ENCODE measurements around the gene NBEA.
"Not testable (repeated sequence)": the region's sequence is repeated elsewhere in the genome, so short reads cannot be mapped to it uniquely, and the experiment has no call there.

Gene NBEA

DNA sequence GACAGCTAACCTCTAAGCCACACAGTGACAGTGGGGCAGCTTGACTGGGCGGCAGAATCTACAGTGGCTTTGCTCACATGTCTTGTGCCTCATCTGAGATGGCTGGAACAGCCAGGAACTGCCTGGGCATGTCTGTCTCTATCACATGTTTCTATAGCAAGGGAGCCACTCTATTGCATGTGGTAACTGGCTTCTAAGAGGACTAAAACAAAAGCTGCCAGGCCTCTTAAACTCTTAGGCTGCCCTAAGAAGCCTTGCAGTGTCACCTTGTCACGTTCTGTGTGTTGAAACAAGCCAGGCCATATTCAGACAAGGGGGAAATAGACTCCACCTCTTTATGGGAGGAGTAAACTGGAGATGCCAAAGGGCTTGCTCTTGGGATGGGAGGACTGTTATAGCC, 657.3 kb downstream of the NBEA start:
- no peak for DNase-seq

DNA sequence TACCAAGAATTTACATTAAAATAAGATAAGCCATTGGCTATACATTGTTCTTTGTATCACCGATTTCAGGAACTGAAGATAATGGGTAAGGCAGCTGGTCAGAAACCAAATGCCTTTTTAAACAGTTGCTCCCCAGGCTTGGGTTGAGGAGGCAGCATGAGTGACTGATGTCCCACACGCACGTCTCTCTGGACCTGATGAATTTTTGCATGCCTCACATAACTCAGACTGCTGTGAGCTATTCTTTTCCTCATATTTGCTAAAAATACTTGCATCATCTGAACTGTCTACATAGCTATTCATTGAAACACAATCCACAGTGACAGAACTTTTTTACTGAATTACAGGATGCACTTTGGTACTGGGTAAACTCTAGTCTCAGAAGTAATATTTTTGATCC, 658.1 kb downstream of the NBEA start:
- no peak for DNase-seq

DNA sequence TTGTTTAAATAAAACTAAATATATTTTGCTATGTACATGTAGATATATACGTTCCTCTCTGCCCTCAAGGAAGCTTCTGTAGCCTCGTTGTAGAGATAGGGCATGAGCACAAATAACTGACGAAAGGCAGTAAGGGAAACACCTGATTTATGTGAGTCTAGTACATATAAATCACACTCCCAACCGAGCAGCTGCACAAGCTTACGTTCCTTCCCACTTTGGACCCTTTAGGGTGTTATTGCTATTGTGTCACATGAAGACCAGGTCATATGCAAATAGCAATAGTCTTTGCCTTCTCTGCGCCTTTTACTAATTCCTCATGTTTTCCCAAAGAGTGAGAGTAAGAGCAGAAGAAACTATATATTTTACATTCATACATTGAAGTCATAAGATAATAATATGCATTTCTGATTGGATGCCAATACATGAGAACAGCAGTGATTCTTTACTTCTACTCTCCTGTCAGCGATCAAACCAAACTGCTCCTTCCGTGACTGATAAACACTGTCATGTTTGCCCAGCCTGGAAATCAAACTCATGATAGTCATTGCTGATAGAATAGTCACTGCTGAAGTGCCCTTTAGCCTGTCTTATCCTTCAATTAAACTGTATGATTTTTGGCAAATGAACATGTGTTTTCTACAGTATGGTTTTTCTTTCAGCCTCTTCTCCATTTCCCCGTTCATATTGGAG, 661.7 kb downstream of the NBEA start:
- no peak for DNase-seq

DNA sequence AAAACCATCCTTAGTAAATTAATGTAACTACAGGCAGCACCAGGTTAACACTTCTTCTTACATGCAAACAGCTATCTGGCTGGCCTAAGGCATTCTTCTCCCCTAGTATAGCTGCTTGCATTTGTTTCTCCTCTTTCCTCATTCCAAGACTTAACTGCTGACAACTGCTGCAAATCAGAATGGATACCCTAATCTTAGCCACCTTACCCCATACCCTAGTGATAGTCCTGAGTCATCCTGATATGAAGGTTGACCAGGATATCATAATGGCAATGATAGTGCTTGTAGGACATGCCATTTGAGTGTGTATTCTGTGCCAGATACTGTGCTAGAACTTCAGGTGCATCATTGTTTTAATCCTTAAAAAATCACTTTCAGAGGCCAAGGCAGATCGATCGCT, 672.6 kb downstream of the NBEA start:
- no peak for DNase-seq

DNA sequence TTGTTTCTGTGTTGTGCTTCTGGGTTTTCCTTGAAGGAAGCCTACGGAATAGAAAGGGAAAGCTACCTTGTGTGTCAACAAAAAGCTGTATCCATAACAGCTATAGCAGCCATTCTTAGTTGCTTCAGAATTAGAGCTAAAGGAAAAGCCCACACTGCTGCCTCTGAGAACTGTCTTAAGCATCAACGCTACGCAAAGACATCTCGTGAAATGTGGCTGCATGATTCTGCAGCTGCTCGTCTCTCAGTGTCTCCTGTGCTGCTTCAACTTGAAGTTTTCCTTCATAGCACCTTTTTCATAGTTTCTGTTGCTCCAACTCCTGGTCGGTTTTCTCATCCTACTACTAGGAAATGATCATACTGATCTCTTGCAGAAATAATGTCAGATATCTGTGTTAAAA, 675.4 kb downstream of the NBEA start:
- DNase-seq = no peak

DNA sequence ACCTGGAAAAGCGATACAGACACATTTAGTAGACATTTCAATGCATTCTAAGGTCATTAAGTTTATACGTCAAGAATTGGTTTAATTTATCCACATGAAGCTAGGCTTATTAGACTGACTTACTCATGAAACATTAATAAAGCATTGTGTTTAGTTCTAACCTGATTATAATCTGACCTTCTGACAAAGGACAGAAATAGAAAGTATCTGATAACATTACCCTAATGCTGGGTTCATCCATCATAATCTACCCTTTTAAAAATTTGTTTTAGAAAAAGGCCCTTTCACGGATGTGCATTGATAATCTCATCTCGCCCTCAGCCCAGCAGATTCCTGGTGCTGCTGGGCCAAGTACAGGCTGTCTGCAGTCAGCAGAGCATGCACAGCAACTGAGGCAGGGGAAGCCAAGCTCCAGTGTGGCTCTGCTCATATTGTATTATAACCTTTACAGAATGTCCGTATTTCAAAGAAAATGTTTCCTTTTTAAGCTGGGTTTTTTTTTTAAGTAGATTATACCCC, 676.6 kb downstream of the NBEA start:
- DNase-seq = no peak

DNA sequence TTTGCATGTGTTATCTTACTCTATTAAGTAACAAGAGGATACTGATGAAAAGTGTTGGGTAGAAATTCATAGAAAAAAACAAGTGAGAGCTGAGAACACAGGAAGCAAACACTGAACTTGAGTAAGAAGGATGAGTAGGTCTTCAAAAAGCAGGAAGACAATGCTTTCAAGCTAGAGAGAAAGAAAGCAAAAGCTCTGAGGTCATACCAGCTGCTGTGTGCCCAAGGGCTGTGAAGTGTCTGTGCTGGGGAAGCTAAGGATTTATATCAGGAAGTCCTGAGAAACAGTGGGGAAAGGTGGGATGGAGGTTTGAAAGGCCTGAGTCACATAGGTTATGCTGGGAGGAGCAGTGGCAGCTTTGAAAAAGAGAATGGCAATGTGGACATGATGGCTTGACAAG, 679.9 kb downstream of the NBEA start:
- no peak for DNase-seq

DNA sequence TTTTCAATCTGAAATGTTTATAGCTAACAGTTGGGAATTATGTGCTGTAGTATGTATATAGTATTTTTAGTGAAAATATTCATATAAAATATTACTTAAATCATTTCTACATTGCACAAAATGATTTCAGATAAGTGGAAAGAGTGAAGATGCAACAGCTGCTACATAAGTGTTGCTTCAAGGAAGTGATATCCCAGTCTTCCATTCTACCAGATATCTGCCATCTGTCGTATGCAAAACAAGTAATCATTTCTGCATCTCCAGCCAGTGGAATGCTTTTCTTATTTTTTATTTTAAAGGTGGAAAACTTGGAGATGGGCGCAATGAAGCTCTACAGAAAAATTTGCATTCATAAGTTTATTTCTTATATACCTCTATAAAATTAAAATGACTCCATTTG, 687.0 kb downstream of the NBEA start:
- DNase-seq = no peak

DNA sequence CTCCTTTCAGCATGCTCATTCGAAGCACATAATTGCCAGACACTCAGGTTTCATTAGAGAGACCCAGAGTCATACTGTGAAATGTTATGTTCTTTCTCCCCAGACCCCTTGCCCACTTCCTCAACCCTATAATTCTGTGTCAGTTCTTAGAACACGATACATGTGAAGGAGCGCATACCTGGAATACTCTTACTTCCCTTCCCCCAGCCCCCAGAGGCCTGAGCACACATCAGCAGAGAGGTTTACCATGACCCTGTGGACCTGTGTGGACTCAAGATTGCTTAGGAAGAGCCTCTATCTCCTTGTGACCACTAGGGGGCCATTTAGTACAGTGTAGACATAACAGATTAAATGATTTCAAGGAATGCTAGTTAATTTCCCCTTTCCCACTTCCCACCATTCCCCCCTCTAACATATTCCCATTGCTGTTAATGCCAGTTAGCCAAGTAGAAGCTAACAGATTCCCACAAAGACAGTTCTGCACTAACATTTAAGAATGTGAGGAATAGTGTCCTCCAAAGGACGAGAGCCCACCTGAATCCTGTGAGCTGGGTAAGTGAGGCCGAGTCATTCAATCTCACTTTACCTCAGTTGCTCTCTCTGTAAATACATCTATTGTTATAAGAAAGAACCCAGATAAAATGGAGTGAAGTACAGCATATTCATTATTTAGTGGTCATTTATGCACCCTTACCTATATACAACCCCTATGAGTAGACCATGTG, 688.6 kb downstream of the NBEA start:
- DNase-seq = no peak

DNA sequence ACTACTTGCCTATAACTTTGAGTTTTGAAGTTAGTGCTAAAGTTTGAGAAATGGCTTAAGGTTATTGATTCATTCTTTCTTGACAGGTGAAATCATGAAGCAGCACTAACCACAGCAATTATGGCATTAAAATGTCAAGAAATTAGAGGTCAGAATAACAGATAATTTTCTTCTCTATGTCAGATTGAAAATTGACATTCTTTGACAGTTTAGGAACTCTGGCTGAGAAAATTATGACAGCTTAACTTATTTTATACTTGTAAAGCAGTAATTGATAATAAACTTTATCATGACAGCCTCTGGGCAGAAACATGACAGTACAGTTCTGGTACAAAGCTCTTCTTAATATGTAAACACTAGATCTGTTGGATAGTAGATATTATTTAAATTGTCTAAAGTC, 689.6 kb downstream of the NBEA start:
- no peak for DNase-seq

DNA sequence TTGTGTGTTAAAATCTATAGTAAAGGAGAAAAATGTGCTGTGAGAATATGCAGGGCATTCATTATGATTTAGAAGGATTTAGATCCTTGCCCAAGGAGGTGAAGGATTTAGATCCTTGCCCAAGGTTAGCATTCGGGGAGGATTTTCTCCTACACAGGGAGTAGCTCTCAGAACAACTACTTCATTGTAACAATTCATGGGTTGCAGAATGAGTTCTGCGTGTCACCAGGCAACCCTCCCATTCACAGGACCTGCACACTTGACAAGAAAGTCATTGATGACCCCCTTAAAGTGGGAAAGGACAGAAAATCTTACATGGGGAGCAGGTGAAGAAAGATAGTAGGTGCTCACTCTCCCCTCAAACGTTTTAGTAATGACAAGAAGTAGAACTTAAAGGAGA, 701.6 kb downstream of the NBEA start:
- no peak for DNase-seq

DNA sequence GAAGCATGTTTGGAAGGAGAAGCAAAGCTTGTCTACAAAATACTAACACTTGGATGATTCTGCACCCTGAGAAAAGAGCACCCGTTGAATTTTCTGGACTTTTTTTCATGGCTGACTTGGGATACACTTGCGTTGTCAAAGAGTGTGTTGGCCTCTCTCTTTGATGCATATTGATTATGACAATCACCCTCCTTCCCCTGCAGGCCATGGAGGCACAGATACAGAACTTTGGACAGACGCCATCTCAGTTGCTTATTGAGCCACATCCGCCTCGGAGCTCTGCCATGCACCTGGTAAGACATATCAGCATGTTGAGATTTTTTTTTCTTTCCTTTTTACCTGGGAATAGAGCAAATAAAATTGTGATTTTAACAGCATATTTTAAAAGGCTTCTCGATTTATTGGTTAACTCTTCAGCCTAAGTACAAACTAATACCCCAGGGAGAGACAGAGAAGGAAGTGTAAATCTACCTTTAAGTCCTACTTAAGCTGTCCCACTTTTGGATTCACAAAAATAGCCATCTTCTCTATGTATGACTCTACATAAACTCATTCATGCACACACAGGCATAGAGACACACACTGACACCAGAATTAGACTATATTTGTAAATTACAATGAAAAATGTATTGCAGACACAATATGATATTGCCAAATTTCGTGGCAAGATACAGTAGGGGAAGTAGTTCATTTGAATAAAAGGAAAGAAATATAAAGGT, 704.1 kb downstream of the NBEA start:
- no peak for DNase-seq

DNA sequence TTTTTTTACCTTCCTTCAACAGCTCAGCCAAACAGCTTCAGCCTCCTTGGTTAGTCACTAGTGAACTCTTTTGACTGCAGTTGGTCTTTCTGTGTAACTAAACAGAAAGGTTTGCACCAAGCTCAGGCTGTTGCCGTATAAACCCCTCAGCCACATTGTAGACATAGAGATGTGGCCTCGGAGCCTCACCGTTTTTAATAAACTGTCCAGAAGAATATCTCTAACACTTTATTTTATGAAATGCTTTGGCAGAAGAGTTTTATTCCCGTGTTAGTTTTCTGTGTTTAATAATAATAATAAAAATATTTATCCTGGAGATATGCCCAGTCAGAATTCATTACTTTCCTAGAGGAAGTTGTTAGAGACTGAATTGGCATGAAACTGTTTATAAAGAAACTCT, 706.1 kb downstream of the NBEA start:
- no peak for DNase-seq

DNA sequence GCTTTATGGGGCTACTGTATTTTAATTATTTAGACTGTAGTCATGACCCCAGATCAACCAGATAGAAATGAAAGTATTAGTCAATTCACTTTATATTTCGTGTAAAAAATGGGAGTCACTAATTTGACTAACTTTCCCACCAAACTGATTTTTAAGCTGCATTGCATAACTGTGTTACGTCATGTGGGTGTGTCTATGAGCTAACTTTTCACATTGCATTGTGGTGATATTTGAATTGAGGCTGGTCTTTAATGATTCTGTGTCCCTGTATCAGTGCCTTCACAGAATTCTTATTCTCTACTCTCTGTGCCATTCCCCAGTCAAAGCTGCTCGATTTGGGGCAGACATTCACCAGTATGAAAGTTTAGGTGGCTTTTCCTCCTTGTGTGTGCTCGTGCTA, 707.1 kb downstream of the NBEA start:
- DNase-seq = no peak

DNA sequence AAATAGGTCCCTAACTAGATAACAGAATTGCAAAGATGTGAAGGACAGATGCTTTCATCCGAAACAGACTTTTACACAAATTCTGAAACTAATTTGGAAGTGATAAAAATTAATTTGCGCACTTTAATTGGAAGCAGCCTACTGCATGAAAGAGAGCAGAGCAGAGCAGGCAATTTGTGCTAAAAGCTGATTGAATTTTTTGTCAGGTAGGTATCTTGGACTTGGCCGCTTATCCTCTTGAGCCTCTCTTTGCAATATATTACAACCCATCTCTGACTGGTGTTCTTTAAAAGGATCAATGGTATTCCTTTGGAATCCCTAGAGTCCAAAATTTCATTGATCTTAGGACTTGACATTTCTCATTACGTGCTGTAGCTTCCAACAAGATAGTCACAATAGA, 717.7 kb downstream of the NBEA start:
- no peak for DNase-seq

DNA sequence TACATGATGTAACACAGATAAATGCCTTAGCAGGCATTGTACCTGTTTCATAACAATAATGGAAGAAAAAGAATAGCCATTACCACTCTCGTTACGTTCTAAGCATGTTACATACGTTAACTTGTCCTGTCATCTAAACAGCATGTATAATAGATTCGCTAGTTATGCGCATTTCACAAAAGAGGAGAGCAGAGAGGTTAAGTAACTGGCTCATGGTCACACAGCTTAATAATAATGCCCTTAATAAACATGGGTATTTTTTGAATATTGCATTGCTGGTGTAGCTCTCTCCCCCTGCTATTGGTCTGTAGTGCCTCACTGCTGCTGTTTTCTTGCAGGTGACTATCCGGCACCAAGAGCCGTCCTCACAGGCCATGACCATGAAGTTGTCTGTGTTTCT, 722.7 kb downstream of the NBEA start:
- no peak for DNase-seq

DNA sequence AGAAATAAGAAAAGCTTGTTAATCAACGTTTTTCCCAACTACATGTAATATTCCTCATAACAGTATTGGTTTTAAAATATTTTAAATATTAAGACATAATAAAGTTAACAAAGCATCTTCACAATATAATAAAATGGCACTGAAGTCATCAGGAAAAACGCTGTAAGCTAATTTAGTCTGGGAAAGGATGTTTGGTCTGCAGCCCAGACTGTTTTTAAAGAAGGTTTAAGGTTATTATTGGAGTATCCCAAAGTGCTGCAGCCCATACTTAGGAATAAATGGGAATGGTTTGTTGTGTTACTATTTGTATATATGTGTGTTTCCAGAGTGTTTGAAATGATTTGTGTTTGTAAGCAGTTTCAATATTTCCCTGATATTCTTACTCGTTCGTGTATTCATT, 727.3 kb downstream of the NBEA start:
- DNase-seq = no peak

DNA sequence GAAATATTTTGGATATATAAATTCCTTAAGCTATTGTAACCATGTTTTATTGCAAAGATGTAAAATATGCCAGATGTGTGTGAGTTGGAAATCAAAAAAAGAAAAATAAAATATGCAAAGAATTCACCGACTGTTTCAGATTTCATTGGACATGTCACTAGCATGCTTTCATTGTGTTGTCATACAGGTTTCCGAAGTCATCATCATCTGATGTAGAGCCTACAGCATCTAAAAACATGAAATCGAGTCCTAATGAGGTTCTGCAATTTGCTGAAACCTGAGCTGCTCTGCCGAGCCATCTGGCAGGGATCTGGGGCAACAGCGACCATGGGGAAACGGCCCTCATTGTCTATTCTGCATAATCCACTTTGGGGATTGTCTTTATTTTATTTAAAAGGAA, 730.5 kb downstream of the NBEA start:
- no peak for DNase-seq

DNA sequence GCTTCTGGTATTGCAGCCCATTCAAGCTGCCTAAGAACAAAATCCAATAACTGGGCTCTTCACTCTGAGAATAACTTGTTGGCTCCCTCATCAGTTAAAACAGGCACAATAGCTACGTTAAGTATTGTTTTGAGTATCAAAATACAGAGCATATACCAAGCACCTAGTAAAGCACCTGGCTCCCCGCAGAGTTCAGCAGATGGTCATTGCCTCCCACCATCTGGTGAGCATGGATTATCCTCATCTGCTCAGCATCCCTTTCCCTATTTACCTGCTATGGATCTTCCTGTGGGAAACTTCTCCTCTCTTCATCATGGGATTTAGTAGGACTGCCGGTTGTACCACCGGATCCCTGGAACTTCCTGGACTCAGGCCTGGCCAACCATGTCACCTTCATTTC, 733.6 kb downstream of the NBEA start:
- DNase-seq = no peak

DNA sequence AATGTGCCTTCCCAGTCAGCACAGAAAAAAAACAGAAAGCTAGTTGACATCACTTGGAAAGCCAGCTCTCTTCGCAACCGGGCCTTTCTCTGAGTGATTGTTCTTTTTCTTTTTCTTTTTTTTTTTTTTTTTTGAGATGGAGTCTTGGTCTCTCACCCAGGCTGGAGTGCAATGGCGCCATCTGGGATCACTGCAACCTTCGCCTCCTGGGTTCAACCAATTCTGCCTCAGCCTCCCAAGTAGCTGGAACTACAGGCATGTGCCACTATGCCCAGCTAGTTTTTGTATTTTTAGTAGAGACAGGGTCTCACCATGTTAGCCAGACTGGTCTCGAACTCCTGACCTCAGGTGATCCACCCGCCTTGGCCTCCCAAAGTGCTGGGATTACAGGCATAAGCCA, 735.8 kb downstream of the NBEA start:
- DNase-seq = not testable (repeated sequence)

DNA sequence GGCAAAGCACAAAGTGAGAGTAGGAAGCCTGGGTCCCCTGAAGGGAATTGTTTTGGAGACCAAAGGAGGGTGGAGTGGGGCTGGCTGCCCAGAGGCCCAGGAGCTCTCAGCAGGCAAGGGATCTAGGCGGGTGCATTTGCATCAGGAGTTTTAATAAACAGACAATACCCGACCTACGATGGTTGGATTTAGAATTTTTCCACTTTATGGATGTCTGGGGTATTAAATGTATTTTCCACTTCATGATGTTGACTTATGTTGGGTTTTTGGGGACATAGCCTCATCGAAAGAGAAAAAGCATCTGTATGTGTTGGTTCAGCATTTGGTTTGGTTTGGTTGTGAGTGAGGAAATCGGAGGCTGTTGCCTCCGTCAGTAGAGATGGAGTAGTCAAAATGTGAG, 739.6 kb downstream of the NBEA start:
- DNase-seq = no peak

DNA sequence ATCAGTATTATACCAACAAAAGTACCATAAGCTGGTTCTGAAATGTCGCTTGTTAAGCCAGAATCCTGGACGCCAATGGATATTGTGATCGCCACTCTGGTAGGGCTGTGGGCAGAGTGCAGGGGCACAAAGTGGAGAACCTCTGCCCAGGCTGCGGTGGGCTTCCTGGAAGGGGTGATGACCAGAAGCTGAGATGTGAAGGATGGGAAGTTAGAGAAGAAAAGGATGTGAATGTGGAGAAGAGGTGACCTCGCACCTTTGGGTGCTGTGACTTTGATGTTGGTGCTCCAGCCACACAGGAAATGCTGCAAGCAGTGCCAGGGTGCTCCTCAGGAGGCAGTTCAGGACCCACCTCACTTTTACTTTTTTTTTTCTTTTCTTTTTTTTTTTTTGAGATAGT, 742.4 kb downstream of the NBEA start:
- no peak for DNase-seq

DNA sequence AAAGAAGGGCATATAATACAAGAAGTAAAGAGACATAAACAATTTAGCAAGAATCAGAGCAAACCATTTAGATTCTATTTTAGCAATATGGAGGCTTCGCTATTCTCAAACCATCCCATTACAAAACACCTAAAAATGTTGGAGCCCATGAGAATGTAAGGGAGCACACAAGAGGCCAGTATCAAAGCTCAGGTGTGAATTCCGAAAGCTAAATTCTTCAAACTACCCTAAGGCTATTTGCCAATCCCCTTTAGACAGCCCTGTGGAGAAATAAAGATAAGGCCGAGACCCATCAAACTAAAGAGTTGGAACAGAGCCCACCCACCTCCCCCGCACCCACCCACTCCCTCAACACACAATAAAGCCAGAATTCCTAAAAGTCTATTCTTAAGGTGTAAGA, 745.3 kb downstream of the NBEA start:
- DNase-seq = no peak

DNA sequence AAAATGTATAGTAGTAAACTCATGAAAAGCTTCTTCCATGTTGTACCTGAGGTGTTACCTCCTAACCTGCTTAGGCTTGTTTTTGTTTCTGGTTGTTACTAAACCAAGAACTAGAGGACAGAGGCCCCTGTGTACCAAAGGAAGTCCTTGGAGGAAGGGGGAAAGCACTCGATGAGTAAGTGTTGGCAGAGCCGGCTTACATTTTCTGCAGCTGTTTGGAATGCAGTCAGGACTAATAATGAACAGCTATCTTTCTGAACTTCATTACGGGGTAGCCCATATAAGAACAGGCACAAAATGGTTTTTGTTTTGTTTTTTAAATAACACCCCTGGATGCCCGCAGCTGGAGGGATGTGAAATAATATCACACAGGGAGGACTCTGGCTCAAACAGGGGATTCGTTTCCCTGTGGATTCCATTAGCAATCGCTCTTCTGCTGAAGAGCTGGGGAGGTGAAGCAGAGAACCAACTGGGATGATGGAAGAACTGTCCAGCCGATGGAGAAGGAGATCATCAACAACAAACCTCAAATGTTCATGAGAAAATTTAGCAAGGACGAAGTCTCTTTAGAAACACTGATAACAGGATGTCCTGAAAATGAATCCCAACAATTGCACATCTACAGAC, 748.6 kb downstream of the NBEA start:
- no peak for DNase-seq
